HG03457 (cell line): ENCODE results near the gene SESN1.

ENCODE experiments used
- ATAC-seq: cut with Tn5 transposase; IDR thresholded peaks from one replicate; pipeline ENCODE4 v1.9.1; 2021; ENCODE audit warnings: moderate number of reproducible peaks; ENCODE audit not compliant: unreplicated experiment

Gene SESN1

DNA sequence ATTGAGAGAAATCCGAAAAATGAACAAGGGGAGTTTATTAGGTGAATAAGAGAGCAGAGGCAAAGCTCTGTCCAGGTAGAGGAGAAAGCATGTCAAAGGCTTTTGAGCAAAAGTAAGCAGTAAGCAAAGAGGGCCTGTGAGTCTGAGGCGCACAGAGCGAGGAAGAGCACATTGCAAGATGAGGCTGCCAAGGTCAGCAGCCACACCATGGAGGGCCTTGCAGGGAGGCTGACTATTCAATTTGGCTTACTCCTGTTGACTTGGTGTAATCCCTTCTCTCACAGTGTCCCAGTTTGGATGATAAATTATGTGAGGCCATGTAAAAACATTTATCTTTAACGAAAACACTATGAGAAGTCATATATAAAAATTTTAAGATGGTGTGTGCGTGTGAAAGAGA, 32.4 kb downstream of the SESN1 start:
- ATAC-seq = no peak

DNA sequence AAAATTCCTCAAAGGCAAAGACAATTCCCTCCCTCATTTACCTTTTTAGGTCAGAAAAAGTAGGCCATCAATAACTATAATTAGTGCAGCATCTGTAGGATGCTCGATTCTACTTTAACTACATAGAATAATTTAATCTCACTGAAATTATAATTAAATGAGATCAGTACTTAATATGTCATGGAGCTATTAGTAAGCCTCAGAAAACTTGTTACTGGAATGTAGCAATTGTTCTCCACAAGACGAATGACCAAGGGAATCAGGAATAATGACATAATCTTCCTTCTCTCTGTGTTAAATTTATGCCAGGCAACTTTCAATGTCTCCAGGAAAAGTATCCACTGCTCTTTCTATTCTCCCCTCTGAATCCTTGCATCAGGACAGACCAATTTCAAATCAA, 34.1 kb downstream of the SESN1 start:
- no peak for ATAC-seq

DNA sequence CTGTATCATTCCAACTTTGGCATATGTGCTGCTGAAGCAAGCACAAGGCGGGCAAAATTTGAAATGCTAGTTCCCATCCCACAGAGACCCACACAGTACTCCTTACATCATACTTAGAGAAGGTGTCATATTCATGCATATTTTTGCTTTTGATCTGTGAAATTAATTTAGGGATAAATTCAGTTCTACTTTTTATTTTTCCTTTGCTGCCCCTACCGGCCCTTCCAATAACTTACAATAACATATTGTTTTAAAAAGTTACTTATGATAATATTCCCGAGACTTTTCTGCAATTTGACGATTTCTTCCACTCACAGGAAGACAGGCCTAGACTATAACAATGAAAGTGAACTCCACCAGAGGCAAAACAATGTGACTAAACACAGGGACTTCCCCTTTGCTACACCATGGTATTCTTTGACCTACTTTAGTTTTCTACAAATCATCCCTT, 35.0 kb downstream of the SESN1 start:
- no peak for ATAC-seq

DNA sequence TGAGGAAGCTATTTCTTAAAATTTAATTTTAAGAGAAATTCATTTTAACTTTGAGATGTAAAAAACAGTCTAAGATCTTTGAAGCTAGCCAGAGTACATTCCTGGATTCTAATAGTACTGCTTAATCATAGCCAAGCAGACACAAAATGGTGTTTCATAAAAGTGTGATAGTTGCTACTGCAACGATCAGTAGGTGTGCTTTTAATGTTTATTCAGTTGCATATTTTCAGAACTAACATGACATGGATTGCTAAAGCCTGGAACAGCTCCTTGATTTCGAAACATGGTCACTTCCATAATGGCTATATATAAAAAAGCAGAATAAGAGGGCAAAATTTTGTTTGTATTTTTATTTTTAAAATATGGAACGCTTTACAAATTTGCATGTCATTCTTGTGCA, 35.5 kb downstream of the SESN1 start:
- ATAC-seq = no peak

DNA sequence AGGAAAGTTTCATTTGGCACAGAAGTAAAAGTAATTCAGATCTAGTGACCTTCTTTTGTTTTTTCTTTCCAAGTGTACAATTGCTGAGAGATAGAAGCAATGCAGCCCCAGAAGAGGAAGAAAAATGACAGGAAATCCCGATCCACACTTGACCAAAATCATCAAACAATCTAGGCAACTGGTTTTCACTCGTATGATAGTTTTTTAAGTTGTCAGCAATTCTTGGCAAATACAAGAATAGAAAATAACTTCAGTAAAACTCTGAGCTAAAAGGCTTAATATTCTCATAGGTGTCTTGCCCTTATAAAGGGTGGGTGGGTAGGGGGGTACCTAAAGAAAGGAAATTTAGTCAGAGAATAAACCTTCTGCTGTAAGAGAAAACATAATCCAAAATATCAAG, 36.0 kb downstream of the SESN1 start:
- no peak for ATAC-seq

DNA sequence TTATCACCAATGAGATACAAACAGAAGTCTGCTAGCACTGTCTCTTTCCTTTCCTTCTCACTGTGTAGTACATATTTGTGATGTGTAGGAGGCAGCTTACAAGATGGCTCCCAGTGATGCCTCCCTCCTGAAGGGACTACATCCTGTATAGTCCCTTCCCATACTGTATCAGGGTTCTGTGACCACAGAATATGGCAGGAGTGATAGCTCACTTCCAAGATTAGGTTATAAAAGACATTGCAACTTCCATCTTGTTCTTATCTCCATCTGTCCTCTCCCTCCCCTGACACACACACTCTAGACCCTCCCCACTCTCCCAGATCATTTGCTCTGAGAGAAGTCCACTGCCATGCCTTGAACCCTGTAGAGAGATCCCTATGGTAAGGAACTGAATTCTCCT, 38.0 kb downstream of the SESN1 start:
- no peak for ATAC-seq

DNA sequence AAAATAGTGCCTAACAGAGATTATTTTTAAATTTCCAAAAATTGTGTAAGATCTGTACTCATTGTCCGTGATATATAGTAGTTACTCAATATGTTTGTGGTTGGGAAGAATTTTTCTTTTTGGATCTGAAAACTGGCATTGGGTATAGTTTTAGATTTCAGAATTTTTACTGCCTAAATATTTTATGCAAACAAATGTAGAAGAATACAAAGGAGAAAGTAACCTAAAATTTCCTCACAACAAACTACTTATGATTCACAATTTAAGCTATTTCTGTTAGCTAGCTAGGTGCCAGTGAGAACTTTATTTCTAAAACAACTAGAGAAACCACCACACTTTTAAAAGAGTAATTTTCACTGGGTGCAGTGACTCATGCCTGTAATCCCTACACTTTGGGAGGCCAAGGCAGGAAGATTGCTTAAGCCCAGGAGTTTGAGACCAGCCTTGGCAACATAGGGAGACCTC, 38.8 kb downstream of the SESN1 start:
- no peak for ATAC-seq

DNA sequence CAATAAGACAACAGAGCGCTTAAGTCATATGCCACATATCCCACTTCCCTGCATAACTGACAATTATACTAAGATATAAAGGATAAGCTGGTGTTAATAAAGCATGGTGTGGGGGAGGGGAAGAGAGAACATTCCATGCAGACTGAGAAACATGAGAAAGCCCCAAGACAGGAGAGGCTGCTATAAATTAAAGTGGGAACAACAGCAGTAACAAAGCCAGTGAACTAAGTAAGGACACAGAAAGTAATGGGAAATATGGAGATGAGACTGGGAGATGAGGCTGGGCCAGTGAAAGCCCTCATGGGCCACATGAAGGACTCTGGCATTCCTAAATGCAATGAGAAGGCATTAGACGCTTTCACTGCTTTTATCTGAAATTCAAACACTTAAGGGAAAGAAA, 41.3 kb downstream of the SESN1 start:
- no peak for ATAC-seq

DNA sequence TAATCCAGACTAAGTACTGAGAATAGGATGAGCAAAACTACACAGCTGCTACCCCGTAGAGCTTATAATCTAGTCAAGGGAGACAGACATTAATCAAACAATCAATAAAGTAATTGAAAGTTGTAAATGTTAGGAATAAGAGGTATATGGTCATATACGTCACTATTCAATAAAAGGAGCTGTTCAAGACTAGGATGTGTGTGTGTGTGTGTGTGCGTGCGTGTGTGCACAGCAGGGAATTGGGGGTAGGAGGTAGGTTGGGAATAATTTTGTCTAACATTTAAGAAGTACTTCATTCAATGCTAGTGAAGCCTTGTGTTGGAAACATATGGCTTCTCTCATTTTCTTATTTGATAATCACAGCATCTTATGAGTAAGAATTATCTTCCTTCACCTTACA, 41.8 kb downstream of the SESN1 start:
- no peak for ATAC-seq

DNA sequence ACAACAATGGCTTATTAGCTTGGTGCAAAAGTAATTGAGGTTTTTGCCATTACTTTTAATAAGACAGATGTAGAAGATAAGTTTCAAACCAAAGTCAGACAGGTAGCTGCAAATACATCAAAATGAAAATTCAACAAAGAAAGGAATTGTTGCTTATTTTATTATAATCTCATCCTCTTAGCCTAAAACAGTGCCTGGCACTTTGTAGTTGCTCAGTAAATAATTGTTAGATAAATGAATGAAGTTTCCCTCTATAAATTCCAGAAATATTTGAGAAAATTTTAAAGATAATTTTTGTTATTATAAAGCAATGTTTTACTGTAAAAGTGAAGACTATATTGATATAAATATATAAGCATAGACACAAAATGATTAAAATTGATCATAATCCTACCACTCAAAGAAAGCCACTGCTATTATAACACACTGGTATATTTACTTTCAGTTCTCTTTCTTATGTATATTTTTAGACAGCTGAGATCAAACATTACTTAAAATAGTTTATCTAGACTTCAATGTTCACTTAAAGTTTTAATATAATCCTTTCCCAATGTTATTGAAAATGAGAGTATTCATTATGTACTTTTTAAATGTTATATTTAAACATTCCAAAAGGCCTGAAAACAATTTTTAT, 42.5 kb downstream of the SESN1 start:
- ATAC-seq = no peak

DNA sequence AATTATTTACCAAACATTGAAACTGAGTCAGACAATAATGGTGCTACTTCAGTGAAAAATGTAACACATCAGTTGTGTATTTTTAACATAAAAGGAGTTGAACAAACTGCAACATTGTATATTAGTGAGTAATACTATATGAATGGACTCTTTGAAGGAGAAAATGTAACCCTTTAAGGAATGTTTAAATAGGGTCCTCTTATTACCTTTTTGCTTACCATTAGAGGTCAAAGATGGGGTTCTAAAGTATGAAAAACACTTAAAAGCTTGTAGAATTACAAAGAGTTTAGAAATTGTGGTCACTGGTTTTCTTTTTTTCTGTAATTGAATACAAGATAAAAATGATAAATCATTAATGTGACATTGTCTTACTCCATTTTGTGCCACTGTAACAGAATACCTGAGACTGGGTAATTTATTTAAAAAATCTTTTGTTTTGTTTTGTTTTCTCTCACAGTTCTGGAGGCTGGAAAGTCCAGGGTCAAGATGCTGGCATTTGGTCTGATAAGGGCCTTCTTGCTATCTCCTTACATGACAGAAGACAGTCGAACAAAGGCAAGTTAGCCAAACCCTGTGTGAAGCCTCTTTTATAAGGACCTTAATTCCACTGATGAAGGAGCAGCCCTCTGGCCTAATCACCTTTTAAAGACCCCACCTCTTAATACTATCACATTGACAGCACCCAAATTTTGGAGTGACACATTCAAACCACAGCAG, 43.2 kb downstream of the SESN1 start:
- no peak for ATAC-seq

DNA sequence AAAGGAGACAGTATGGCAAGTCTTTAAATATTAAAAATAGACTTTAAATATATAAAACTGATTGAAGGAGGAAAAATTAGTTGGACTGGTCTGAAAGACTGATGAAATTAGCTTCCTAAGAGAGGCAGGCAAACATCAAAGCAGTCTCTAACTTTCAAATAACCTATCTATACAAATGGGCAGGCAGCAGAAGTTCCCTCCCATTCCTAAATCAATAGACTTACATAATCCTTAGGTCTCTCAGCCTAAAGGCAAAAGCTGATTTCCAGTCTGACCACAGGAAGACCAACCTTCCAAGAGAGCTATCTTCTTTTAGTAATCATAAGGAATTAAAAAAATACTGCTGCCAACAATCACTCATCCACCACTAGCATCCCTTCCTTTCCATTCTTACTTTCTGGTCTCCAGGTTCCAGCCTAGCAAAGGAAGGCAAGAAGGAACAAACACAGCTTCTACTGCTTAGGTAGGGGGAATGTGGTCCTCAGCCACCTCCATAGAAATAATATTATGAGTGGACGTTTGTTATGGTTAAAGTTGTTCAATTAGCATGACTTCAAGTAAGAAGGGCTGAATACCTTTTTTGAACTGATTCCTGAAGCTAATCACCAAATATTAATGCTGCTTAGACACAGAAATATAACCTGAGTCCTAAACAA, 44.1 kb downstream of the SESN1 start:
- no peak for ATAC-seq

DNA sequence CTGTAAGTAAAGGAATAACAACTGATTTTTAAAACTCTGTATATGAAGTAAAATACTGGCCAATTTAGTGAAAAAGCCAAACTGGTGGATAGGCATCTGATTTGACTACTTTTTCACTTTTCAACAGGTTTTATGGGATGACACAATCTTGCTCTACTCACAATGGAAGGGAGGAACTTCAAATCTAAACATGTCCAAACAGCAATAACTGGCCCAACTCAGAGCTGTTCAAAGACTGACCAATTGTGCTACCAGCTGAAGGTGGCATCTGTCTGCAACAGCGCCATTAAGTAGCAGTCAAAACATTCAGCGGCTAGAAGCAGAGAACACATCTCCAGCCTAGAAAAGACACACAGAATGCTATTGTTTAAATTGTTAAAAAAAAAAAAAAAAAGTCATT, 44.6 kb downstream of the SESN1 start:
- ATAC-seq = no peak

DNA sequence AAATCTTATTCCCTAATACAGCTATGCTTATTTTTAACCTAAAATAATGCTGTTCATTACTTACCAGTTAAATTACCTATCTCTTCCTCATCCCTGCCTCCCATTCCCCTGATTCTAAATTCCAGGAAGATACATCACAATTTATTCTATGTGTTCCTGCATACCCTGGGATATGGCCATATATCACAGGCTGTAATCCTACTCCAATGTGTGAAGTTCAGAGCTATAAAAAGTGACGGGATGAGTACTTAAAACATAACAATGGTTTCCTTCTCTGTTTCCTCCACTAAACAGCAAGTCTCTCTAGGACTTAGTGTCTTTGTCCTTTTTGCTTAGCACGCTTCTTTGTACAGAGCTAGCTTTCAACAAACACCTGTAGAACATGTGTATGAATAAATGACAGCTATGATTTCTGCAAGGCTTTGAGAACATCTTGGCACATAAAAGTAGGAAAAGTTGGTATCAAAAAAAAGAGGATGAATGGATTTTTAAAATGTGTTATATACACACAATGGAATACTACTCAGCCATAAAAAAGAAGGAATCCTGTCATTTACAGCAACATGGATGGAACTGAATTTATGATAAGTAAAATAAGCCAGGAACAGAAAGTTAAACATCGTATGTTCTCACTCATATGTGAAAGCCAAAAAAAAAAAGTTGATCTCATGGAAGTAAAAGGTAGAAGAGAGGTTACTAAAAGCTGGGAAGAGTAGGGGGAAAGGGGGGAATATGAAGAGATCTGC, 45.8 kb downstream of the SESN1 start:
- no peak for ATAC-seq

DNA sequence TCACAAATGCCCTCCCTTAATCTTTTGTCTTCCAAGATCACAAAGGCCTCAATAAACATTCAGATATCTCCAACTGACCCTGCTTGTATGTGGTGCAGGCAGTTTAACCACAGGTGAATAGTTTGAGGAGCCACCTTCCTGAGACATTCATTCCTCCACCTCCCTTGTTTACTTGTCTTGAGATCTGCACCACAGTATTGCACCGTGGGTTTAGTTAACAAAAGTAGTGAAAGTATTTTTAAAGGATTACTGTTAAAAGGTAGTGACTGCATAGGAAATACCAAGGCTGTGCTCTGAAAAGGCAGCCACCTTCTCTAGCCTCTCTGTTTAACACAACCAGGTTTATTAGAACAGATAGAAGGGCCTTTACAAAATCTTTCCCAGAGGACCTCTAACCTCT, 46.5 kb downstream of the SESN1 start:
- no peak for ATAC-seq

DNA sequence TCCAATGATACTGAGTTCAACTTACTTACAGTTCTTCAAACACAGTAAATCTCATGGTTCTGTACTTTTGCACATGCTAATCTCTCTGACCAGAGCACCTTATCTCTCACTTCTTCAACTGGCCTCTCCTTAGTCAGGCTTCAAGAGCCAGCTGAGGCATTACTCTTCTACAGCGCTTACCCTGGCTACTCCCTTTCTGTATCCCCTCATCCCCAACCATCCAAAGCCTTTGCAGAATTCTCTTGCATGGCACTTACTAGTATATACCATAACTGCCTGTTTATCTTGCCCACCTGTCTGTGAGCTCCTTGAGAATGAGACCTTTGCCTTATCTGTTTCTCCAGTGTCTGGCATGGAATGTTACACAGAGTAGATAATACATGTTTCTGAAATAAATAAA, 49.2 kb downstream of the SESN1 start:
- no peak for ATAC-seq

DNA sequence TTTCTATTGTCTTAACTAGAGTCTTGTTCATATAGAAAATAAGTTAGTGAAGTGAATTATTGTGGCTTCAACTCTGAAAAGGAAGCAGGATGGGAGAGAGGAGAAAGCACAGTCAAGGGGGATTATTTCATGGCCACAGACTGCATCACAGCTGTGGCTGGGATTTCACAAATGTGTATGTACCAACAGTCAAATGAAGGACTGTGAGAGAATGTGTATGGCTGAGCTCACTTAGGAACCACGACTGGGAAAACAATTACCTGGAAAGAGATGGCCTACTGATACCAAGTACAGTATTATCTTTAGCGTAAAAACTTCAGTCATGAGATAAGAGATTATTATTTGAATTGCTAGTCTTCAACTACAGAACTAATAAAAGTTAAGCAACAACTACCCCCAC, 54.9 kb downstream of the SESN1 start:
- ATAC-seq = no peak

DNA sequence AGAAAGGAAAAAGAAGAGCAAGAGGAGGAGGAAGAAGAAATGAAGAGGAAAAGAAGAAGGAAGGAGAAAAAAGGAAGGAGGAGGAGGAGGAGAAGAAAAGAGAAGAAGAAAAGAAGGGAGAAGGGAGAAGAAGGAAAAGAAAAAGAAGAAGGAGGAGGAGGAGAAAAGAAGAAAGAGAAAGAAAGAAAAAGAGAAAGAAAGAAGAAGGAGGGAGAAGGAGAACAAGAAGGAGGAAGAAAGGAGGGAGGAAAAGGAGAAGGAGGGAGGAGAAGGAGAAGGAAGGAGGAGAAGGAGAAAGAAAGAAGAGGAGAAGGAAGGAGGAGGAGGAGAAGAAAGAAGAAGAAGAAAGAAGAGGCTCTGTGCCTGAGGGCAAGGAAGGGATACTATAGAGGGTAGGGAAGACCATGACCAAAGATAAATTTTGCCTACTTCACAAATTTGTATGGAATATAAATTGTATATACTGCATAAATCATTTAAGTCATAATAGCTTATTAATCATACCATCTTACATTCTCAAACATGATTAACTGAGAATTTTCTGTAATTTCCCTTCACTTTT, 55.7 kb downstream of the SESN1 start:
- ATAC-seq = no peak

DNA sequence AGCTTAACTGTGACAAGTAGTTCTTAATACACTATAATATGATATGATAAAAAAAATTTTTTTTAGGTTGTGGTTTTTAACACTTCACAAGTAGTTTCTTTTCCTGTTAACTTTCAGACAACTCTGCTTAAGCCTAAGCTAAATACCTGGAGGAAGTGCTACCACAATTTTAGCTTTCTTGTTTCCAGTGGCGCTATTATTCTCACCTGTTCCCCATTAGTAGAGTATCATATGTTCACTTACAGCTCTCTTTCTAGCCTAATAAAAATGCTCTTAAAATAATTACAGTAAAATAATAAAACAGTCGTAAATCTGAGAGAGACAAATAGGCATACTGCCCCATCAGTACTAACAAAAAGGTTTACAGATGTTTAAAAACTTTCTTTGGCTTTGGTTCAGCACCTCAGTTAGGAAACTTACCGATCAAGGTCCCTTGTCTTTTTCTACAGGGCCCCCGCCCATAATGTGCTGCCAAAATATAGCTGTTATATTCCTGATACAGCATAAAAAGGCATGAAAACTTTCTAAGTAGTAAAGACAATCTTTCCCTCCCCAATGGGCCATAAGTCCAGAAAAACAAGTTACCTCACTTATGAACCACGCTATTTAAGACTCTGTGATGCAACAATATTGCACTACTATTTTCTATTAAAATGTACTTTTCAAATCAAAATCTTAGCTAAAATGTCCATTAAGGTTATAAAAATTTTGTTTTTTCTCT, 57.9 kb downstream of the SESN1 start:
- no peak for ATAC-seq

DNA sequence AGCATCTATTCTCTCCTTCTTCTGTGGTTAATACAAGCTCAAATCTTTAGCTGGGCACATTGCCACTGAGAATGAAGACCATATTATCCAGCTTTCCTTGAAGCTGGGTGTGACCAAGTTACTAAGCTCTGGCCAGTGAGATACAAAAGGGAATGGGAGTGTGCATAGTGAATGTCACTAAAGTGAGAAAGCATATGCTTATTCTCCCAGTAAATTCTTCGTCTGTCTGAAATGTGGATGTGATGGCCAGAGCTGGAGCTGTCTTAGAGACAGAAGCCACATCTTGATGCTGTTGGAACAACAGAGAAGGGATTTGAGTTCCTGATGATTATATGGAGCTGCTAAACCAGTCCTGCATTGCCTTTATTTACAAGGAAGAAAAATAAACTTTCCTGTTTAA, 60.1 kb downstream of the SESN1 start:
- no peak for ATAC-seq

DNA sequence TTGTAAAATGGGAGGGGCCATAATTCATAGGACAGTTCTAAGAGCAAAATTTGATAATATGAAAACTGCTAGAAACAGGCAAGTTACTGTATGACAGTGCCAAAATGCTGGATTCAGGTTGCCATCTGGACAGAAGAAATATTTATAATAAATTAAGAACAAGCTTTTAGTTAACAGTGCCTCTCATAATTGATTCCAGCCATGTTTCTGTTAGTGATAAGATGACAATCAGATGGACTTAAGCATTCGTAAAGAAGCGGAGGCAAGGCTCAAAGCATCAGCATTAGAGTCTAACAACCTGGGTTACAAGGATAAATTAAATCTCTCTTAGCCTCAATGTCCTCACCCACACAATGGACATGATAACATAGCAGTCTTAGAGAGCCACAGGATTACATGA, 61.0 kb downstream of the SESN1 start:
- no peak for ATAC-seq
